Ectodermal cell (in vitro differentiated cells): ENCODE results near the gene RXRA.

ENCODE experiments used
- H3K27ac ChIP-seq: 2 replicates; pipeline ENCODE4 v1.7.0; 2013; ENCODE audit warnings: mild to moderate bottlenecking, low read depth, low read length; ENCODE audit not compliant: insufficient read depth, poor library complexity, severe bottlenecking
- H3K27me3 ChIP-seq: 2 replicates; pipeline ENCODE4 v1.7.0; 2013; ENCODE audit warnings: mild to moderate bottlenecking, low read length; ENCODE audit not compliant: insufficient read depth, control insufficient read depth, poor library complexity, severe bottlenecking
- H3K36me3 ChIP-seq: one replicate; pipeline ENCODE4 v1.7.0; 2013; ENCODE audit warnings: low read length; ENCODE audit not compliant: control insufficient read depth, insufficient read depth
- H3K4me1 ChIP-seq: one replicate; pipeline ENCODE4 v1.7.0; 2013; ENCODE audit warnings: low read length; ENCODE audit not compliant: control insufficient read depth, insufficient read depth
- H3K4me3 ChIP-seq: 2 replicates; pipeline ENCODE4 v1.7.0; 2013; ENCODE audit warnings: low read depth, low read length, control low read depth; ENCODE audit not compliant: insufficient read depth
- H3K9me3 ChIP-seq: 2 replicates; pipeline ENCODE4 v1.7.0; 2013; ENCODE audit warnings: mild to moderate bottlenecking, low read length, moderate library complexity; ENCODE audit not compliant: control insufficient read depth
- WGBS, 2 experiments: methylation state at CpG; one replicate each; pipeline ENCODE4 v1.1.7; 2013; ENCODE audit warnings: missing lambda C conversion rate in 2 of 2; 5-methylcytosine and 5-hydroxymethylcytosine counted together

The RXRA gene

DNA sequence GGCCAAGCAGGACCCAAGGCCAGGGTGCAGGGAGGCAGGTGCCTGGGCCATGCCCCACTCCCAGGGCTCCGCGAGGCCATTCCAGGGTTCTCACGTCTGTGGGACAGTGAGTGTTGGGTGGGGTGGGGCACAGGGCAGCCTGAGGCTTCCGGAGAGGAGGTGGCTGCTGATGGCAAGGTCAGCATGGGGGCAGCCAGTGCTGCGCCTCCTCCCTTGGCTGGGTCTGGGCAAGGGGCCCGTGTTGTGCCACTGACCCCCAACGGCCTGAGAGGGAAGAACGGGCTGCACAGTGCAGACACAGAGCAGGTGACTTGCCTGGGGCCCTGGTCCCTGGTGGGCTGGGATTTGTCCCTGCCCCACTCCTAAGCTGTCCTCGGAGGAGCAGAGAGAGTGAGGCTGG, 82.1 kb downstream of the RXRA start:
- Histone ChIP-seq H3K27me3 (no peaks in the 10 kb centered on the region), H3K4me1 (peaks cover 14% of the 10 kb centered on the region), H3K36me3 (no peaks in the 10 kb centered on the region), H3K27ac (no peak overlapping the region), H3K9me3 (no peaks in the 10 kb centered on the region), H3K4me3 (no peak overlapping the region)
- WGBS, 2 experiments, result 90 to 94% methylated on average over 9 of the region's 9 CpGs

GRCh38 chr9:134408939-134409737, 82.9 kb downstream of the RXRA start:
- Histone ChIP-seq H3K9me3 (no peaks in the 10 kb centered on the region), H3K4me1 (peaks cover 14% of the 10 kb centered on the region), H3K36me3 (no peaks in the 10 kb centered on the region), H3K27me3 (no peaks in the 10 kb centered on the region), H3K4me3 (no peak overlapping the region), H3K27ac (no peak overlapping the region)
- WGBS, 2 experiments, result 90 to 91% methylated on average over 40 of the region's 40 CpGs

DNA sequence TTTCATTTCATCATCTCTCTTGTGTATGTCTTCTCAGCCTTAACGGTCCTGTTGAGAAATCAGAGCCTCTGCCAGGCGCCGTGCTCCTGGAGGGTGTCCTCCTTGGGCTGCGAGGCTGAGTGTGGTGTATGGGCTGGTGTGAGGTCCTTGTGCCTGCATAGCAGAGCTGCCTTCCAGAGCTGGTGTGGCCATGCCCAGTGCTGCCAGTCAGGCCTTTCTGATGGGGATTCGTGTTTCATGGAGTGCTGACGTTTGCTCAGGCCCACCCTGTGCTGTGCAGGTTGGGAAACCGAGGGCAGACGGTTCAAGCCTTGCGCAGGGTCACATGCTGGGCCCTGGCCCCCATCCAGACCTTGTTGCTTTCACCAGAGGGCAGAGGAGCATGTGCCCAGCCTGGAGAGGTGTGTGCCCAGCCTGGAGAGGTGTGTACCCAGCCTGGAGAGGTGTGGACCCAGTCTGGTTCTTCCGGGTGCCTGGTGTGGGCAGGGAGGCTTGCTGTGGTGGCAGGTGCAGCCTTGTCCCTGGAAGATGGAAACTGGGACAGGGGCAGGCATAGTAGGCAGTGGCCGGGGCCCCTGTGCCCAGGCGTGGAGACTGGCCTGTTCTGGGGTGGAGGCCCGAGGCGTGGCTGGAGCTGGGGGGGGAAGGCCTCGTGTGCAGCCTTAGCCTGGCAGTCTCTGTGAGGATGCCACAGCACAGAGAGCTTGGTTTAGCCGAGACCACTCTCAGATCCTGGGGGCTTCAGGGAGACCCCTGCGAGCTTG, 84.0 kb downstream of the RXRA start:
- H3K4me3 ChIP-seq, result no peak overlapping the region
- WGBS, 2 experiments, result 88 to 89% methylated on average over 17 of the region's 17 CpGs

GRCh38 chr9:134410835-134411217, 84.6 kb downstream of the RXRA start:
- no peaks in the 10 kb centered on the region for H3K9me3 ChIP-seq
- no peak overlapping the region for H3K27ac ChIP-seq
- no peaks in the 10 kb centered on the region for H3K27me3 ChIP-seq
- no peaks in the 10 kb centered on the region for H3K36me3 ChIP-seq
- no peak overlapping the region for H3K4me3 ChIP-seq
- WGBS, 2 experiments, result 92 to 93% methylated on average over 12 of the region's 12 CpGs
- H3K4me1 ChIP-seq, result peaks cover 14% of the 10 kb centered on the region

More for the DNA sequence above, 84.0 kb downstream of the RXRA start:
- H3K9me3 ChIP-seq, result no peaks in the 10 kb centered on the region
- H3K27me3 ChIP-seq, result no peaks in the 10 kb centered on the region
- H3K36me3 ChIP-seq, result no peaks in the 10 kb centered on the region
- peaks cover 14% of the 10 kb centered on the region for H3K4me1 ChIP-seq
- H3K27ac ChIP-seq, result no peak overlapping the region

DNA sequence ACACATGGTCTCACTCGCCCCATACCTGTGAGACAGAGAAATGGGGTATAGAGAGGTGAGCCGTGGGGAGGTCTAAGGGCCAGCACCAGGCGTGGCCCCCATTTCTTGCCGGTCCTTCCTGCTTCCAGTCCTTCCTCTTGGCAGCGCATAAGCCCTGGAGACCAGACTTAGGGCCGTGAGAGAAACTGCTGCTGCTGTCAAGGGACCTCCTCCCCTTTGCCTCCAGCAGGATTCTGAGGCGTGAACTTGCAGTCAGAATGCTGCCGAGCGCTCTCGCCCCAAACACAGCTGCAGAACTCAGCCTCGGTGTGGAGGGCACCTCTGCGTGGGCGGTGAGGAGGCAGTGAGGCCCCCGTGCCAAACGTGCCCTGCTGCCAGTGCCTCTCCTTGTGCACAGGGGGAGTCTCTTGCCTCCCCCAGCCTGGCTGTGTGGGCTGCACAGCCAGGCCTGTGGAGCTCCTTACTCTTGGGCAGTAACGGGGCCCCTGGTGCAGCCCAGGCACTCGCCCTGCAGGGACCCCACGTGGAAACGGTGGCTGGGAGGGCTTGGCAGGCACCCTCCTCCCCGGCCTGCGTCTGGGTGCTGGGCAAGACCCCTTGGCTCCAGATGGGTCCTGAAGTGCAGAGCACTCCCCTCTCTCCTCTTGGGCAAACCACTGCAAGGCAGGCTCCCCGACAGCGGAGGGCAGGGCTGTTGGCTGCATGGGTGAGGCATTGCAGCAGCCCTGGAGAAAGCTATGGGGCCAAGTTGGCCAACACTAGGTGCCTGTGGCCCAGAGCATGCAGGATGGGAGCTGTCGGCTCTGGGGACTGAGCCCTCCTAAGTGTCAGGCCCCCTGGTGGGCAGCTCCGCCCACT, 85.4 kb downstream of the RXRA start:
- Histone ChIP-seq H3K9me3 (no peaks in the 10 kb centered on the region), H3K4me3 (no peak overlapping the region), H3K36me3 (no peaks in the 10 kb centered on the region), H3K27ac (no peak overlapping the region), H3K4me1 (peaks cover 10% of the 10 kb centered on the region), H3K27me3 (no peaks in the 10 kb centered on the region)
- WGBS, 2 experiments, result 85 to 86% methylated on average over 25 of the region's 25 CpGs

DNA sequence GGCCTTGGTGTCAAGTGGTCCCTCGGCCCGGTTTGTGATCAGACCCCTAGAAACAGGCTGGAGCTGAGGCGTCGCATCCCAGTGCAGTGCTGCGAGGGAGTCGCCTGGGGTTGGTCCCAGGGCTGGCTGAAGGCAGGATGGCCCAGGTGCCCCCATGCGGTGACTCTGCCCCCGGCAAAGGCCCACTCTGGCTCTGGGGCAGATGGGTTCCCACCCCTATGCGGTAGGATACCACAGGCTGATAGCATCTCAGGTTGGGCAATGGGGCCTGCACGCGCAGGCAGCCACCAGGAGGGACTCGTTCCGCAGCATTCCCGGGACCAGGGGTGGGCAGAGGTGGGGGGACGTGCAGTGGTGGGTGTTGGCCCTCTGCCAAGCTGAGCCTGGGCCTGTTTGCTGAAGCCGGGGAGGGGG, 86.0 kb downstream of the RXRA start:
- H3K4me3 ChIP-seq, result no peak overlapping the region
- H3K9me3 ChIP-seq, result no peaks in the 10 kb centered on the region
- no peak overlapping the region for H3K27ac ChIP-seq
- H3K36me3 ChIP-seq, result no peaks in the 10 kb centered on the region
- peaks cover 3% of the 10 kb centered on the region for H3K4me1 ChIP-seq
- no peaks in the 10 kb centered on the region for H3K27me3 ChIP-seq
- 83 to 87% methylated on average over 16 of the region's 16 CpGs for WGBS, 2 experiments

GRCh38 chr9:134413112-134413715, 87.0 kb downstream of the RXRA start:
- H3K36me3 ChIP-seq, result no peaks in the 10 kb centered on the region
- 95 to 97% methylated on average over 13 of the region's 13 CpGs for WGBS, 2 experiments
- no peak overlapping the region for H3K27ac ChIP-seq
- H3K4me1 ChIP-seq, result no peaks in the 10 kb centered on the region
- no peak overlapping the region for H3K4me3 ChIP-seq
- H3K27me3 ChIP-seq, result no peaks in the 10 kb centered on the region
- no peaks in the 10 kb centered on the region for H3K9me3 ChIP-seq

DNA sequence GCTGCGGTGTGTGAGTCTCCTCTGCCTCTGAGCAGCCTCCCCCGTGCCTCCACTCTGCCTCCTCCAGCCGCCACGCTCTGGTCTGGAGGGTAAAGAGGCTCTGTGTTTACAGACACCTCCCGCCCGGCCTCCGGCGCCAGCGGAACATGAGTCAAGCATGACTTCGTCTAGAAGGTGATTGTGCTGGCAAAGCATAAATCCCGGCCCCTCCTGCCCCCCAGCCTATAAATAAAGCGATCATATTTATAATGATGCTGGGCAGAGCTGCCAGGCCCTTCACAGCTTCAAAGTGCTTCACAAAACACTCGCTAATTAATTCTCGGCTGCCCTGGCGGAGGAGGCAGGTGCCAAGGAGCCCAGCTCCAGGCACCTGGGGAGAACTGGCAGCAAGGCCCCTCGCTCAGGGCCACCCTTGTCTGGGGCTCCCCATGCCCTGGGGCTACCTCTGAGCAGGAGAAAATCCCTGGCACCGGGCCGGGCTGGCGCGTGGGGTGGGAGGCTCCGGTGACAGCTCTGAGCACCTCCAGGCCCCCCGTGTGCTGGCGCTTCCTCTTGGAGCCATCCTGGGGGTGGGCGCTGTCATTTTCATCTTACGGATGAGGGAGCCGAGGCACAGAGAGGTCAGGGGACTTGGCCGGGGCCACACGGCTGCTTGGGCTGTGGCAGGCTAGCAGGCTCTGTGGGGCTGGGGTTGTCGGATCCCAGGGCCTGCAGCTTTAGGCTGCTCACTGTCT, 87.8 kb downstream of the RXRA start:
- Histone ChIP-seq H3K4me3 (no peak overlapping the region), H3K27ac (no peak overlapping the region), H3K9me3 (no peaks in the 10 kb centered on the region), H3K4me1 (peaks cover 4% of the 10 kb centered on the region), H3K27me3 (no peaks in the 10 kb centered on the region), H3K36me3 (no peaks in the 10 kb centered on the region)
- 94% methylated on average over 29 of the region's 29 CpGs for WGBS, 2 experiments

GRCh38 chr9:134414900-134415425, 88.7 kb downstream of the RXRA start:
- Histone ChIP-seq H3K4me1 (peaks cover 9% of the 10 kb centered on the region), H3K36me3 (no peaks in the 10 kb centered on the region), H3K9me3 (no peaks in the 10 kb centered on the region), H3K27me3 (no peaks in the 10 kb centered on the region), H3K27ac (no peak overlapping the region), H3K4me3 (no peak overlapping the region)
- WGBS, 2 experiments, result 83% methylated on average over 17 of the region's 17 CpGs
